Testis (tissue), 3 donors: Measurements from ENCODE around the gene CEP72. TPM values are rescaled to one million over a fixed set of nuclear protein-coding genes. Genes with fewer than 3 reads are reported as not detected.
"Not testable (repeated sequence)": the region's sequence is repeated elsewhere in the genome, so short reads cannot be mapped to it uniquely, and the experiment has no call there.

ENCODE experiments used
- DNase-seq: peaks from one replicate; pipeline ENCODE4 v3.0.0-alpha.2; 2019
- H3K27ac ChIP-seq, 2 donors: fragments of 200-600 bp; sonication (generic); one replicate each; pipeline ENCODE4 v1.5.1; 2019
- H3K27me3 ChIP-seq: fragments of 200-600 bp; sonication (generic); one replicate; pipeline ENCODE4 v1.5.1; 2019
- H3K36me3 ChIP-seq: fragments of 200-600 bp; sonication (generic); one replicate; pipeline ENCODE4 v1.5.1; 2017; ENCODE audit warnings: low read depth; ENCODE audit errors: missing control alignments
- H3K4me1 ChIP-seq: fragments of 200-600 bp; sonication (generic); one replicate; pipeline ENCODE4 v1.5.1; 2019
- H3K4me3 ChIP-seq, 2 donors: fragments of 200-600 bp; sonication (generic); one replicate each; pipeline ENCODE4 v1.5.1; 2017 to 2019
- H3K9me3 ChIP-seq: fragments of 200-600 bp; sonication (generic); one replicate; pipeline ENCODE4 v1.5.1; 2017
- POLR2A ChIP-seq: fragments of 450-650 bp; IDR thresholded peaks from one replicate; pipeline ENCODE4 v1.6.1; 2017; ENCODE audit warnings: antibody characterized with exemption, mild to moderate bottlenecking, moderate library complexity
- whole genome bisulfite sequencing, 2 donors: methylation state at CpG; one replicate each; pipeline ENCODE4 v1.1.5; 2018; 5-methylcytosine and 5-hydroxymethylcytosine counted together
- intact Hi-C: fragments of 100-400 bp; cut with DNase I; formaldehyde crosslinking; loops from one replicate; pipeline ENCODE4 v1.15.1; 2023; ENCODE audit warnings: low total_unique reads
- polyA plus RNA-seq: library from polyadenylated mRNA; stranded (reverse); fragments of 350-450 nt; fragmentation: Illumina TruSeq; extraction: RNeasy Lipid Tissue Mini Kit (QIAGEN cat#74804); gene quantifications from one replicate; pipeline ENCODE4 v1.2.3, GENCODE V29; 2014; ENCODE audit warnings: low read depth, low replicate concordance; ENCODE audit not compliant: insufficient read depth
- total RNA-seq, 2 donors: library from RNA; depleted of rRNA; stranded (reverse); fragments of >200 nt; gene quantifications; one replicate each; pipeline ENCODE4 v1.2.3, GENCODE V29; 2016
- TF ChIP-seq, protein P1 (sequence below), 3 experiments: fragments of 450-650 bp in 2 of 3; fragments of 200-600 bp in 1 of 3; sonication (generic) in 1 of 3; IDR thresholded peaks; one replicate each; pipeline ENCODE4 v1.5.1; 2016 to 2019; ENCODE audit warnings: antibody characterized with exemption in 3 of 3, mild to moderate bottlenecking in 2 of 3, moderate library complexity in 1 of 3

The CEP72 gene
- total and polyA plus RNA-seq, 3 donors from 2014 or later, result 18.5 to 31.2 (median 19.8) TPM

- Histone ChIP-seq H3K27me3 (no peaks in the 10 kb centered on the region), H3K4me3 (no peak overlapping the region), H3K4me1 (no peaks in the 10 kb centered on the region), H3K36me3 (no peaks in the 10 kb centered on the region), H3K9me3 (no peaks in the 10 kb centered on the region), H3K27ac (no peak overlapping the region)
- no peak for DNase-seq
- WGBS, 2 donors, result 70 to 77% methylated on average over 13 to 17 of the region's 17 CpGs
- TF ChIP-seq, protein P1, sequence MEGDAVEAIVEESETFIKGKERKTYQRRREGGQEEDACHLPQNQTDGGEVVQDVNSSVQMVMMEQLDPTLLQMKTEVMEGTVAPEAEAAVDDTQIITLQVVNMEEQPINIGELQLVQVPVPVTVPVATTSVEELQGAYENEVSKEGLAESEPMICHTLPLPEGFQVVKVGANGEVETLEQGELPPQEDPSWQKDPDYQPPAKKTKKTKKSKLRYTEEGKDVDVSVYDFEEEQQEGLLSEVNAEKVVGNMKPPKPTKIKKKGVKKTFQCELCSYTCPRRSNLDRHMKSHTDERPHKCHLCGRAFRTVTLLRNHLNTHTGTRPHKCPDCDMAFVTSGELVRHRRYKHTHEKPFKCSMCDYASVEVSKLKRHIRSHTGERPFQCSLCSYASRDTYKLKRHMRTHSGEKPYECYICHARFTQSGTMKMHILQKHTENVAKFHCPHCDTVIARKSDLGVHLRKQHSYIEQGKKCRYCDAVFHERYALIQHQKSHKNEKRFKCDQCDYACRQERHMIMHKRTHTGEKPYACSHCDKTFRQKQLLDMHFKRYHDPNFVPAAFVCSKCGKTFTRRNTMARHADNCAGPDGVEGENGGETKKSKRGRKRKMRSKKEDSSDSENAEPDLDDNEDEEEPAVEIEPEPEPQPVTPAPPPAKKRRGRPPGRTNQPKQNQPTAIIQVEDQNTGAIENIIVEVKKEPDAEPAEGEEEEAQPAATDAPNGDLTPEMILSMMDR (IDR thresholded peaks at IDR 0.05), result no peak
- no peak for TF ChIP-seq POLR2A
- intact Hi-C loops, result no loop called here
These were observed 9.6 kb upstream of the CEP72 start for GRCh38 chr5:602466-603035.

DNA sequence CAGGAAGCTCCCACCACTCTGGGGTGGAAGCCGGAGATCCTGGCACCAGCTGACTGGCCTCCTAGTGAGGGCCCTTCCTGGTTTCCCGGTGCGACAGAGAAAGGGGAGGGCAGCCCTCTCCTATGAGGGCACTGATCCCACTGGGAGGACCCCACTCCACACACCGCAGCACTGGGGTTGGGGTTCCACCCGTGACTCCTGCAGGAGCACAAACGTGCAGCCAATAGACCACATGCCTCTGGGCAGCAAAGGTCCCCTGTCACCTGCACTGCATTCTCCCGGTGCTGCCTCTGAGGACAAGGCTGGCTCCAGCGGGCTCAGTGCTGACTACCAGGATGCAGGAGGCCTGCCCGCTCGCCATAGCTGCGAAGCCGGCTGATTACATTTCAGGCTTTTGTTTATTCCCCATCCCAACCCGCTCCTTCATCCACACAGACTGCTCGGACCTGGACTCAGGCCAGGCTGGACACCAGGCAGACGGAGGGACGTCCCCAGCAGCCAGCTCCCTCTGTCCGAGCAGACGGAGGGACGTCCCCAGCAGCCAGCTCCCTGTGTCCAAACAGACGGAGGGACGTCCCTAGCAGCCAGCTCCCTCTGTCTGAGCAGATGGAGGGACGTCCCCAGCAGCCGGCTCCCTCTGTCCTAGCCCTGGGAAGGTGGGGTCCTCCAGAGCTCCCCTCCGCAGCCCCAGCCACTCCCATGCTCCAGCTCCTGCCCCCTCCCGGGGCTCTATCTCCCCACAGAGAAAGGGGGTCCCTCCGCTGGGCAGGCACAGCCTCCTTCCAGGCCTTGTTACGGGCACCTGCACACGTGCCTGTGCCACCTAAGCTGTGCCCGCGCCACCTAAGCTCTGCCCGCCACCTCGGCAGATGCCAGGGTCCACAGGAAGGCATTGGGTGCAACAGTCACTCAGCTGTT lies 8.8 kb upstream of the CEP72 start:
- TF ChIP-seq POLR2A, result no peak
- TF ChIP-seq, protein P1 (IDR thresholded peaks at IDR 0.05), result no peak
- no peaks in the 10 kb centered on the region for H3K27me3 ChIP-seq
- no peak overlapping the region for H3K4me3 ChIP-seq
- intact Hi-C loops, result no loop called here
- no peaks in the 10 kb centered on the region for H3K4me1 ChIP-seq
- no peaks in the 10 kb centered on the region for H3K36me3 ChIP-seq
- H3K9me3 ChIP-seq, result no peaks in the 10 kb centered on the region
- WGBS, 2 donors, result 78 to 83% methylated on average over 15 to 32 of the region's 32 CpGs
- no peak overlapping the region for H3K27ac ChIP-seq
- DNase-seq, result no peak

DNA sequence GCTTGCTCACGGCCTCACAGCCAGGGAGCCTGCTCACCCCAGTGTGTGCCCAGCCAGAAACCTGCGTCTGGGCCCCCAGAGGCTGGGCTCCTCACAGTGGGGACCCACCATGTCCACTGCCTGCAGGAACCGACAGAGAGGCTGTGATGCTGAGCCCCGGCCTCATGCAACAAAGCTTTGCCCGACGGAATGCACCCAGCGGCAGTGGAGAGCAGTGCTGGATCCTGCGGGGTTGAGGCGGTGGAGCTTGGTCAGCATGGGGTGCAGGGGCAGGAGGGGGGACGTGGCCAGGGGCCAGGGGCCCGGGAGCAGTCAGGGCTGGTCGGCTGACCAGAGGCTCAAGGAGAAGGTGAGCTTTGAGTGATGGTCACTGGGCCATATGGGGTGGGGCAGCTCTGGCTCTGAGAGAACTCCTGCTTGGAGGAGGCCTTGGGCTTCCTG lies 7.7 kb upstream of the CEP72 start:
- H3K9me3 ChIP-seq, result no peaks in the 10 kb centered on the region
- intact Hi-C loops, result no loop called here
- TF ChIP-seq POLR2A, result no peak
- TF ChIP-seq, protein P1 (IDR thresholded peaks at IDR 0.05), result no peak
- 85 to 90% methylated on average over 4 to 12 of the region's 12 CpGs for WGBS, 2 donors
- H3K27me3 ChIP-seq, result no peaks in the 10 kb centered on the region
- no peak overlapping the region for H3K27ac ChIP-seq
- H3K4me3 ChIP-seq, result no peak overlapping the region
- no peaks in the 10 kb centered on the region for H3K4me1 ChIP-seq
- no peak for DNase-seq
- H3K36me3 ChIP-seq, result no peaks in the 10 kb centered on the region

DNA sequence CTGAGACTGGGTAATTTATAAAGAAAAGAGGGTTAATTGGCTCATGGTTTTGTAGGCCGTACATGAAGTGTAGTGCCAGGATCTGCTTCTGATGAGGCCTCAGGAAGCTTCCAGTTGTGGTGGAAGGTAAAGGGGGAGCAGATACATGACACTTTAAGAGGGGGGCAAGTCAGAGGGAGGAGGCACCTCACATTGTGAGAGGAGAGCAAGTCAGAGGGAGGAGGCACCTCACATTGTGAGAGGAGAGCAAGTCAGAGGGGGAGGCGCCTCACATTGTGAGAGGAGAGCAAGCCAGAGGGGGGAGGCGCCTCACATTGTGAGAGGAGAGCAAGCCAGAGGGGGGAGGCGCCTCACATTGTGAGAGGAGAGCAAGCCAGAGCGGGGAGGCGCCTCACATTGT lies 7.0 kb upstream of the CEP72 start:
- H3K9me3 ChIP-seq, intact Hi-C loops, H3K4me3 ChIP-seq, H3K36me3 ChIP-seq, DNase-seq, H3K27ac ChIP-seq, H3K27me3 ChIP-seq, H3K4me1 ChIP-seq: not testable (repeated sequence)
- 71 to 82% methylated on average over 4 to 6 of the region's 6 CpGs for WGBS, 2 donors

DNA sequence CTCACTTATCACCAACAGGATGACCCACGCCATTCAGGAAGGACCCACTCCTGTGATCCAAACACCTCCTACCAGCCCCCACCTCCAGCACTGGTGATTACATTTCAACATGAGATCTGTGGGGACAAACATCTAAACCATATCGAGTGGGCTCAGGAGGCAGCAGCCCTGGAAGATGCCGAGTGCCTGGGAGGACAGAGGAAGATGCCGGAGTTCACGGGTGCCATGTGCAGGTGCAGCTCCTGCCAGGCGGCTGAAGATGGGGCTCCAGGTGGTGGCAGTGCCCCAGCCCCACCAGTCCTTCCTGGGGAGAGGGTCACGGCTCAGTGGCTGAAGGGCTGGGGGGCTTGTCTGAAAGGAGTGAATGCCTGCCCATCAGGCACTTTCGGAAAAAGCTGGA lies 6.1 kb upstream of the CEP72 start:
- WGBS, 2 donors, result 84 to 92% methylated on average over 6 to 8 of the region's 8 CpGs
- intact Hi-C loops, result no loop called here
- TF ChIP-seq, protein P1 (IDR thresholded peaks at IDR 0.05), result no peak
- TF ChIP-seq POLR2A, result no peak
- H3K36me3 ChIP-seq, result no peaks in the 10 kb centered on the region
- no peak overlapping the region for H3K4me3 ChIP-seq
- no peak for DNase-seq
- H3K4me1 ChIP-seq, result no peaks in the 10 kb centered on the region
- H3K27me3 ChIP-seq, result no peaks in the 10 kb centered on the region
- H3K27ac ChIP-seq, result no peak overlapping the region
- H3K9me3 ChIP-seq, result no peaks in the 10 kb centered on the region
